ENCODE results near the gene BTBD17. TPM values are rescaled to one million over a fixed set of nuclear protein-coding genes. Genes with fewer than 3 reads are reported as not detected.

The BTBD17 gene
- total and polyA plus RNA-seq, 2 of the 8 experiments (the other 6 are each of a cell fraction or from before 2014, with no cell fraction given) = 7.0 to 14.8 TPM

DNA sequence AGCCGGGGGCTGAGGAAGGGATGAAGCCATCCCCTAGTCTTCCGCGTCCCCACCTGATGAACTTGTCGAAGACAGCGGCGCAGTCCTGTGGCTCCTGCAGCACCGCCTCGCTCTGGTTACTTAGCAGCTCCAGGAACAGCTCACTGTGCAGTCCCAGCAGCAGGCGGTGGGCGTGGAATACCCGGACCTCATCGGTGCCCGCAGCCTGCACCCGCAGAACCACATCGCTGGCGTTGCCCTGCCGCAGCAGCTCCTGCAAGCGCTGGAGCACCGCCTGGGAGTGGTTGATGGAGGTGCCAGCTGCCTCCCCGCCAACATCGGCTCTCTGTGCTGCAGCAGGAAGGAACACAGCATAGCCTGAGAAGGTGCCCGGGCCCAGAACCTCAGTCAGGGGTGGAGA lies 1.8 kb downstream of the BTBD17 start (continued):
- TF ChIP-seq SAP30 (IDR thresholded peaks at IDR 0.05; ENCODE audit: insufficient read depth, insufficient replicate concordance, low read length) (no peak), CHD2 (IDR thresholded peaks at IDR 0.05; ENCODE audit: low read length) (no peak), TAF7 (optimal IDR thresholded peaks at IDR 0.05; ENCODE audit: borderline replicate concordance, low read depth, low read length) (no peak)
- TF ChIP-seq, protein P1, sequence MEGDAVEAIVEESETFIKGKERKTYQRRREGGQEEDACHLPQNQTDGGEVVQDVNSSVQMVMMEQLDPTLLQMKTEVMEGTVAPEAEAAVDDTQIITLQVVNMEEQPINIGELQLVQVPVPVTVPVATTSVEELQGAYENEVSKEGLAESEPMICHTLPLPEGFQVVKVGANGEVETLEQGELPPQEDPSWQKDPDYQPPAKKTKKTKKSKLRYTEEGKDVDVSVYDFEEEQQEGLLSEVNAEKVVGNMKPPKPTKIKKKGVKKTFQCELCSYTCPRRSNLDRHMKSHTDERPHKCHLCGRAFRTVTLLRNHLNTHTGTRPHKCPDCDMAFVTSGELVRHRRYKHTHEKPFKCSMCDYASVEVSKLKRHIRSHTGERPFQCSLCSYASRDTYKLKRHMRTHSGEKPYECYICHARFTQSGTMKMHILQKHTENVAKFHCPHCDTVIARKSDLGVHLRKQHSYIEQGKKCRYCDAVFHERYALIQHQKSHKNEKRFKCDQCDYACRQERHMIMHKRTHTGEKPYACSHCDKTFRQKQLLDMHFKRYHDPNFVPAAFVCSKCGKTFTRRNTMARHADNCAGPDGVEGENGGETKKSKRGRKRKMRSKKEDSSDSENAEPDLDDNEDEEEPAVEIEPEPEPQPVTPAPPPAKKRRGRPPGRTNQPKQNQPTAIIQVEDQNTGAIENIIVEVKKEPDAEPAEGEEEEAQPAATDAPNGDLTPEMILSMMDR (IDR thresholded peaks at IDR 0.05; ENCODE audit: control extremely low read depth in 1 of 3, insufficient read depth in 1 of 3, low read depth in 1 of 3, low read length in 3 of 3) = no peak
